C4-2B (cell line): ENCODE data around the gene RPS2.
"Not testable (repeated sequence)": the region's sequence is repeated elsewhere in the genome, so short reads cannot be mapped to it uniquely, and the experiment has no call there.

Experiments used
- CTCF ChIP-seq: fragments of 450-650 bp; conservative IDR thresholded peaks from 2 replicates; pipeline ENCODE4 v1.5.1; 2017; ENCODE audit warnings: mild to moderate bottlenecking
- ZFX ChIP-seq: fragments of 450-650 bp; IDR thresholded peaks from 2 replicates; pipeline ENCODE4 v1.6.1; 2017

GRCh38 chr16:1962161-1963153, 2.2 kb downstream of the RPS2 start:
- not testable (repeated sequence) for TF ChIP-seq CTCF, ZFX
